RPMI8226 (cell line): ENCODE results near the gene CEACAM8.
"Not testable (repeated sequence)": the region's sequence is repeated elsewhere in the genome, so short reads cannot be mapped to it uniquely, and the experiment has no call there.

Experiments
- DNase-seq: peaks from one replicate; pipeline ENCODE4 v3.0.0-alpha.2; 2015

Gene CEACAM8

DNA sequence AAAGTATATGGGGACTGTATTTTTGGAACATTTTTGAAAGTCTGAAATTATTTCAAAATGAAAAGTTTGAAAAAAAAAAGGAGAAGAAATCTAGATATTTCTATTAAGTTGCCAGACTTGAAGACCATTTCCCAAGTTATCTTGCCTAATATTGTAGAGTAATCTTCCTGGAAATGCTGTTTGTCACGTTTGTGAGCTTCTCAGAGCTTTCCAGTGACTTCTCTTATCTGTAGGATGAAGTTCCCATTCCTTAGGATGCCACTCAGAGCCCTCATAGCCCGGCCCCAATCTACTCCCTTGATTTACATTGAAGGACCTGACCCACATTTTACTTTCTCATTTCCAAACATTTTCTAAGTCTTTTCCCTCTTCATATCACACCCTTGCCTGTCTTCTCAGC lies 23.6 kb downstream of the CEACAM8 start:
- no peak for DNase-seq

DNA sequence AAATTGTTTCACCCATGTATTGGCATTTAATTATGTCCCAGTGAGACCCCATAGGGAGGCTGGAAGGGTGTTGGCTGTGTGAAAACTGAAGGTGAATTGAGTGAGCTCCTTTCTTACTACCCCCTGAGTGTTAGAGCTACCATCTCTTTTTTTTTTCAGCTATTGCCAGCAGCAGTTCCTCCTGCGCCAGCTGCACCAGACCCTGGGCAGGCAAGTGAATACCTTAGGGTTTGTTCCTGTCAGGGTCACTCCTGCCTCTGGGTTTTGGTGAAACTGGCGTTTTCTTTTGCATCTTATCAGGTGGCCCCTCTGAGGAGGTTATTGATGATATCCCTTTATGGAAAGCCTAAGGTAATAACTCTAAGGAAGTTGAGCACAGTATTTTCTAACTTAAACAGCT lies 25.5 kb downstream of the CEACAM8 start:
- DNase-seq: no peak

DNA sequence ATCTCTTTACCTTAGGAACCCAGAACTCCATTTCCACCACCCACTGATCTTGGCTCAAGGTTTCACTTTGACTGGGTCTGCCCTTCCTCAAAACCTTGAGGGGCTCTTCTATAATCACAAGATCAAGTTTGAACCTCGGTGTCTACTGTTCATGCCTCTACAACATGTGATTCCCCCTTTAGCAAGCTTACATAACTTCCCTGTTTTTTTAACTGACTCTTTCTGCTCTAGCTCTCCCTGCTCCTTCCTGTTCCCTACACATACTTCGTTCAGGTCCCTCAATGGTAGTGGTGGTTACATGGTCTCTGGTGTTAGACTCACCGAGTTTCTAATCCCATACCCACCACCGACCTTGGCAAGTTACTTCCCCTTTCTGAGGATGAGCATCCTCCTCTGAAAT lies 26.7 kb downstream of the CEACAM8 start:
- DNase-seq: peak; percentile 8

DNA sequence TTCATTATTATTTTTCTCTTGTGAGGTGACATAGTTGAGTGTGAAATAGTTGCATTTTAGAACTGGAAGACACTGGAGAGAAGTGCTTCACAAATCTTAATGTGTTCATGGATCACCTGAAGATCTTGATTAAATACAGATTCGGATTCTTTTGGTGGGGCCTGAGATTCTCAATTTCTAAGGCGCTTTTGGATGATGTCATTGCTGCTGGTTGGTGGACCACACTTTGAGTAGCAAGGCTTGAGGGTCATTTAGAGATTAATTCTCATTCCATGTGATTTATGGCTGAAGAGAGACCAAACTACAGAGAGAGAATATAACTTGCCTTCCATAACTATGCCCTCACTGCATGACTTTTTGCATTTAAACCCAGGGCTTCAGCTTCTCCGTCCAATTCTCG lies 27.2 kb downstream of the CEACAM8 start:
- no peak for DNase-seq

DNA sequence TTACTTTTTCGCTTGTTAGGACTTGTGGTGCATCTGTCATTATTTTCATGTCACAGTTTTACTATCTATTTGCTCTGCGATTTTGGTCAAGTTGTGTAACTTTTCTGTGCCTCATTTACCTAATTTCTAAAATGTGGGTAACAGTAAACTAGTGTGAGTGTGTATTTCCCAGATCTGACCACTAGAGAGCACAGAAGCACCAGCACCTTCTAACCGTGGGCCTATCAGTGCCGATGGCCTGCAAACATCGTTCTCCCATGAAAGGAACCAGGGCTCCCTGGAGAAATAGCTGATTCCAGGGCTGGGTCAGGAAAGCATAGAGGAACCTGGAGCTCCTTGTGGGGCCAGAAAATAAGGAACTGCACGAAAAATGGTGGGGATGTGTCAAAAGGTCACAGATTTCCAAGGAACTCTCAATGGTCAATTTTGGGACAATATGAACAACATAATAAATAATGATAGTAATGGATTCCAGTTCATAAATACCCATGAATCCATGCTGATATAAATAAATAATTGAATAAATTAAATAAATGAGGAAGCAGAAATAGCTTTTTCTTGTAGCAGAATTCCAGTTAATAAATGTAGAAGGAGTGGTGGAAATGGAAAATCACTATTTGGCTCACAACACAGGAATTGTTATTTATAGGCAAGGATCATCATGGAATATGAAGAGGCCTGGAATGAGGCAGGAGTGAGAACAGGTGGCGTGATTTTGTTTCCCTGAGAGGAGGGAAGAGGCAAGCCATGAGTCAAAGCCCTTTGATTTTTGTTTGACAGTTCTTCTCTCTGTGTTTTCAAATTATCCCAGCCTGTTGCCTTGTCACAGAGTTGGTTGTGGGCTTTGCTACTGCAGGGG lies 31.1 kb downstream of the CEACAM8 start:
- DNase-seq: peak; percentile 24

DNA sequence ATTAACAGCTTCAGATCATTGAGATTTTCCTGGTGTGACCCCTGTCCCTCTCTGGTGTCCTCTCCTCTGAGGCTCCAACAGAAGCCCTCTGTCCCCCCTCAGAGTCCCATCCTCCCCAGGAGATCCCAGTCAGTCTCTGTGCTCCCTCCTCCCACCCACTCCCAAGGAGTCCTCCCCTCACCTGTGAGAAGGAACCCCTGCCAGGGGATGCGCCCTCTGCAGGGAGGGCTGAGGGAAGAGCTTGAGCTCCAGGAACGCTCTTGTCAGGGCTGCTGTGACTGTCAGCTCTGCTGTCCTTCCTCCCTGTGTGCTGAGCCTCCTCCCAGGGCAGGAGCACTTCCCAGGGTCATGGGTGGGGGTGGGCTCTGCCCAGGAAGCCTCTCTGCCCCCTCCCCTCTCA lies 33.2 kb downstream of the CEACAM8 start:
- no peak for DNase-seq

DNA sequence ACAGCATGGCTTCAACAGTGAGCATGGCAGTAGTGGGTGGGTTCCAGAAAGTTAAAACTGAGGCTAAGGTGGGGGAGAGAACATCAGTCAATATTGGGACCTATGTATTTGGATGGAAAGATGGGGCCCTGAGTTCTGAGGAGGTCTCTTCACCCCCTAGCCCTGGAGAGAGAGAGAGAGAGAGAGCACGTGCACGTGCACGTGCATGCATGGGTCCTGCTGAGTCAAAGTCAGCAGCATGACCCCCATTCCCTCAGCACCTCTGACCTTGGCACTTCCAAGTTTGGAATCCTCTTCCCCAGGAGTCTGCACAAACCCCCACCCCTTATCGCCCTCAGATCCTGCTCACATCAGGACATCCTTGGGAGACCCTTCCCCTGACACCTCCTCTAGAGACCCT lies 34.0 kb downstream of the CEACAM8 start:
- no peak for DNase-seq

DNA sequence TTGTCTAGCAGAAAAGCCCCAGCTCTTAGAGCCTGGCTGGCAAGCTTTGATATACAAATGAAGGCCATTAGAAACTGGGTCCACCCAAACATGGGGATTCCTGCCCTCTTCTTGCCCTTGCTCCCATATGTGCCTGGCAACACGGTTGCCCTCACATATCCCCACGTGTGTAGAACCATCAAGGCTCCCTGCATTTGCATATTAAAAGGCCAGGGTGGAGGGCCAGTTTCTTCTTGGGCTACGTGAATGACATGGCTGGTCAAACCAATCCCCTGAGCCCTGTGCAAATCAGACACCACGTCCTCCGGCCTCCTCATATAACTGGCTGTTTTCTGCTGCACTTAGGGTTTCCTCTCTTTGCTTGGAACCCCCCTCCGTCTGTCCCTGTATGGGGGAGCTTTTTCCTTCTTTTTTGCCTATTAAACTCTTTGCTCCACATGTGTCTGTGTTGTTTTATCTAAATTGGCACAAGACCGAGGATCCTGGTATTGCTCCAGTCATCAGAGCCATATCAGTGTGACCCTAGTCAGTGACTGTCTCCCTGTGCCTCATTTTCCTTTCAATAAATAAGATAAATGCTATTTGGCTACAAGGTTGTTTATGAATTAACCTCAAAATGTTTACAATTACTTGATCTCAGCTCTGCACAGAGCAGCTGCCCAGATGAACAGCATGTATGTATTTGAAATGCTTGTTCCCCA lies 36.1 kb downstream of the CEACAM8 start:
- no peak for DNase-seq

DNA sequence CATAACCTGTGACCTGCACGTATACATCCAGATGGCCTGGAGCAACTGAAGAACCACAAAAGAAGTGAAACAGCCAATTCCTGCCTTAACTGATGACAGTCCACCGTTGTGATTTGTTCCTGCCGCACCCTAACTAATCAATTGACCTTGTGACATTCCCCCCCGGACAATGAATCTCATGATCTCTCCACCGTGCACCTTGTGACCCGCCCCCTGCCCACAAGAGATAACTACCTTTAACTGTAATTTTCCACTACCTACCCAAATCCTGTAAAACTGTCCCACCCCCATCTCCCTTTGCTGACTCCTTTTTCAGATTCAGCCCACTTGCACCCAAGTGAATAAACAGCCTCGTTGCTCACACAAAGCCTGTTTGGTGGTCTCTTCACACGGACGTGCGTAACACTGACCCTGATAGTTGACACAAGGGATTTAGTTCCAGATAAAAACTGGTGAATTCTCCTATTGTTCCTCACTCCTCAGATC lies 37.3 kb downstream of the CEACAM8 start:
- not testable (repeated sequence) for DNase-seq

DNA sequence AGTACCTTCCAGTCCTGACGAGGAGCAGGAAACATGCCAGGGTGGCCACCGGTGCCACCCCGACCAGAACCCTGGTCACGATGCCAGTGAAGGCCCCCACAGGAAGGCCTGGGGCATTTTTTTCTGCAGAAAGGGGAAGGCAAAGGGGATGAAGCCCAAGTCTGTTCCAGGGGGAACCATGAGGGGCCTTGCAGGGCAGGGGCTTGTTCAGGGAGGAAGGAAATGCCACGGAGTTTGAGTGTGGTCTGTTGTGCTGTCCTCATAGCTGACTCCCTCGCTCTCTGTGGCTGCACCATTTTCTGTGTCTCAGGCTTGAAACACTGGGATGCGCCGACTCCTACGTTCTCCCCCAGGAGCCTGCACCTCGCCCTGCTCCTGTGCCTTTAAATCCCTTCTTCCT lies 38.9 kb downstream of the CEACAM8 start:
- DNase-seq: no peak

DNA sequence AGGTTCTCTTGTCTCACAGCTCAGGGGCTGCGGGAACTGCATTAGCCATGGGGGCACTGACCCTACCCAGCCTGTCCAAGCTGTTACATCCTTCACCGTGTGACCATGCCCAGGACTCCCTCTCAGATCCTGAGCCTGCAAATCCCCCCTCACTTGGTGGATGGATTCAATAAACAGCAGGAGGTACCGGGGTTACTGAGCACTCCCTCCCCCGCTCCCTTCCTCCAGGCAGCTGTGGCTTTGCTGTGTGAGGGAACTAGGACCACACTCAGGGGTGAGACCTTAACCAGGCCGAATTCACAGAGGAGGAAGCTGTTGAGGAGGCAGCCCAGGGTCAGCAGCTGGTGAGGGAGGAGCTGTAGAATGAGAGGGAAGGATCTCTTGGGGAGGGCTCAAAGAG lies 39.4 kb downstream of the CEACAM8 start:
- DNase-seq: no peak

DNA sequence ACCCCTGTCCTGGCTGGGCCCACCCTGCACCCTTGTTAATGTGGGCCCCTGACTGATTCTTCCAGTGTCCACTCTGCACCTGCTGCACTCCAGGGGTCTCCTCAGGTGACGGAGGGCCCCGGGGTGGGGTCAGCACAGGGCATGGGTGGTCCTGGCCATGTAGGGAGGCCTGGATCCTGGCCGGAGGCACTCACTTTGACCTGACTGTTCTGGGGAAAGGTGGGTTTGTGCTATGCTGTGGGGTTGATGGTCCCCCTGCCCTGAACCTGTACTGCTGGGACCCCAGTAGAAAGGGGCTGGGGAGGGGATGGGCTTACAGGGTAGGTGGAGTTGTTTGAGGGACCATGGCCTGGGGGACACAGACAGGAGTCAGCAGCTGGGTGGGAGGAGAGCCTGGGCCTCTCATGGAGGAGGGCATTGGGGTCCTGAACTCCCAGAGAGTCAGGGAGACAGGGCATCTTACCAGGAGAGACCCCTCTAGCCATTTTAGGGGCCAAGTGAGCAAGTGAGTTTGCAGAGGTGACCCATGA lies 40.6 kb downstream of the CEACAM8 start:
- no peak for DNase-seq

DNA sequence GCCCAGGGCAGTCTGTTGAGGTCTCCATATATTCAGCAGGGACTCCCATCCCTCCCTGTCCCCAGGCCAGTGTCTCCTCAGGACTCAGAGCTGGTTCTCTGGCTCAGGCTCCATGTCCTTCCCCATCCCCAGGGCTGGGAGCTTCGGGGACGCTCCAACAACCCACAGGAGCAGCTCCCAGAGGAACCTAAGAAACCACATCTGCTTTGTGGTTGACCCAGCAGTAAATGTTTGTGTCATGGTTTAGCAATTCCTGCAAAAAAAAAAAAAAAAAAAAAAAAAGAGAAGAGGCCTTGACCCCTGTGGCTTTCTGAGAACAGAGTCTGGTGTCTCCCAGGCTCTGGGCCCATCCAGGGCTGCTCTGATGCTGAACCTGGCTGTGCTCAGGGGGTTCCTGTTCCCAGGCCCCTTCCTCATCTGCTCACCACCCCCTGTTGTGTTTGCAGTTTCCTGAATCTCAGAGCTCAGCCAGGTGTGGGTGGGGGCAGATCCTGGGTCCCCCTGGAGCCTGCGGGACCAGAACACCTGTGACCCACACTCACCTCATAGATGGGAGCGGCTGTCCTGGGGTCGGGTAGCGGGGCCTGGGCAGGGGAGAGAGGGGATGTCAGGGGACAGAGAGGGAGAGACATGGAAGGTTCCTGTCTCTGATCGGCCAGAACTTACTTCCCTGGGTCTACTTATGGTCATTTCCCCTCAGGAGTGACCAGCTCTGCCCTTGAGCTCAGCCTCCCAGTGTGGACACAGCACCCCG lies 41.3 kb downstream of the CEACAM8 start:
- no peak for DNase-seq

DNA sequence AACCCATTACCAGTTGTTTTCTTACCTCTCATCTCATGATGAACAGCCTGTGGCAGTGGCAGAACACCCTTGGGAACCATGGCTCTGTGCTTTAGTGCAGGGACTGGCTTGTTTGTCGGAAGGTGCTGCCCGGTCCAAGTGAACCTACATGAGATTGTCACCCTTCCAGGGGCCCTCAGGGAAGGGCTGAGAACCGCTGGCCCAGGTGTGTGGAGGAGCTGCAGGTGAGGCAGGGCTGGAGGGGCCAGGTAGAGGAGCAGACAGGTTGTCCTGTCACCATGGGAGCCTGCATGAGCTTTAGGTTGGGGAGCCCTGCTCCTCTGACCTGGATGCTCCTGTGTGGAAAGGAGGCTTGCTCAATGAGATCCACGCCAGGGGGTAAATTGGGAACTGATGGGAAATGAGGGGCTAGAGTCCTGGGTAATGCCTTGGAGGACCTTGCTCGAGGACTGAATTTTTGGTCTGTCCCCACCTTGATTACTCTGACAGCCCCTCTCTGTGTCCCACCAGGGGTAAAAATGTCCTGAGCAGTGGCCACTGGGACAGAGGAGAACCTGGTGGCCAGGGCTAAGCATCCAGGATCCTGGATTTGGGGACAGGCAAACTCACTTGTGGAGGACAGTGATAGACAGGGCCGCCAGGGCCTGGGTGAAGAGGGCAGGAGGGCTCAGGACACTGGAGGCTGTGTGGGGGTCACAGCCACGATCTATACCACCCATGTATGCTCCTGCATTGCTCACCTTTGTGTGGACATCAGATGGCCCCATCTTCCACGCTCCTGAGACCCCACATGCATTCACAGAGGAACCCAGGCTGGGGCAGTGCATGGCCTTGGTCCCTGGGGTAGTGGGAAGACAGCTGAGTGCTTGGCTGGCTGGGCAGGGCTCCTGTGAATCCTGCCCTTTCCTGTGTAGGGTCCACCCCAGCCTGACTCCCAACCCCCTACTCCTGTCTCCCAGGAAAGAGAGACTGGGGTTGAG lies 42.3 kb downstream of the CEACAM8 start:
- no peak for DNase-seq

DNA sequence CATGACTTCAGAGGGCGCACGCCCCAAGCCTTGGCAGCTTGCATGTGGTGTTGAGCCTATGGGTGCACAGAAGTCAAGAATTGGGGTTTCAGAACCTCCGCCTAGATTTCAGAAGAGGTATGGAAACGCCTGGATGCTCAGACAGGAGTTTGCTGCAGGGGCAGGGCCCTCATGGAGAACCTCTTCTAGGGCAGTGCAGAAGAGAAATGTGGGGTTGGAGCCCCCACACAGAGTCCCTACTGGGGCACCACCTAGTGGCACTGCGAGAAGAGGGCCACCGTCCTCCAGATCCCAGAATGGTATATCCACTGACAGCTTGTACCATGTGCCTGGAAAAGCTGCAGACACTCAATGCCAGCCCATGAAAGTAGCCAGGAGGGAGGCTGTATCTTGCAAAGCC lies 44.2 kb downstream of the CEACAM8 start:
- DNase-seq: not testable (repeated sequence)

DNA sequence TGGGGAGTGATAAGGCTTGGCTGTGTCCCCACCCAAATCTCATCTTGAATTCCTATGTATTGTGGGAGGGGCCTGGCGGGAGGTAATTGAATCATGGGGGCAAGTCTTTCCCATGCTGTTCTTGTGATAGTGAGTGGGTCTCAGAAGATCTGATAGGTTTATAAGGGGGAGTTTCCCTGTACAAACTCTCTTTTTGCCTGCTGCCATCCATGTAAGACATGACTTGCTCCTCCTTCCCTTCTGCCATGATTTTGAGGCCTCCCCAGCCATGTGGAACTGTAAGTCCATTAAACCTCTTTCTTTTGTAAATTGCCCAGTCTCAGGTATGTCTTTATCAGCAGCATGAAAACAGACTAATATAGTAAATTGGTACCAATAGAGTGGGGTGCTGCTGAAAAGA lies 45.7 kb downstream of the CEACAM8 start:
- DNase-seq: not testable (repeated sequence)

DNA sequence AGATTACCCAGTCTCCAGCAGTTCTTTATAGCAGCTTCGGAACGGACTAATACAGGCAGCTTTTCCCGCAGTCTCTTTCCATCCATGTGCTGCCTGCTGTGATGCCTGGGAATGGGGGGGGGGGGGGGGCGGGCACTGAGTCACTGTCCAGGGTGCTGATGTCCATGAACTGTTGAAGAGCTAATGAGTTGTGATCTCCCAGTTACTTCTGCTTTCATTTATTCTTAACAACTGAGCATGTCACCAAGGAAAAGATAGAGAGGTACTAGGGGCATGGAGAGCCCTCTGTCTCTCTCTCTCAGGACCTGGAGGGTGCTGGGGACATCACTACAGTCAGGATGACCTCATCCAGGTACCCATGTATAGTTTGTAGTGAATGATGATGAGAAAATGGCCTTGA lies 46.2 kb downstream of the CEACAM8 start:
- DNase-seq: no peak

DNA sequence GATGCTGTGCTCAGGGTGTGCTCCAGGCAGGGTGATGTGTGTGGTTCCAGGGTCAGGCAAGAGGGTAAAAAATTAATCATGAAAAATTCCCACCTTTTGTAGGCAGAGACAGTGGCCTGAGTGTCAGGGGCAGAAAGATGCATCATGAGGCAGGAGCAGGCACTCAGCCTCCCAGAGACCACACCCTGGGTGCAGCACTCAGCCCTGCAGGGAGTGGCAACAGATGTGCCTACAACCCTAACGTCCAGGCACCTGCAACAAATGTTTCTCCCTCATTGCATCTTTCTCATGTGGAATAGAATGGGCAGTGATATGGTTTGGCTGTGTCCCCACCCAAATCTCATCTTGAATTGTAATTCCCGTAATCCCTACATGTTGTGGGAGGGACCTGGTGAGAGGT lies 46.8 kb downstream of the CEACAM8 start:
- DNase-seq: no peak

DNA sequence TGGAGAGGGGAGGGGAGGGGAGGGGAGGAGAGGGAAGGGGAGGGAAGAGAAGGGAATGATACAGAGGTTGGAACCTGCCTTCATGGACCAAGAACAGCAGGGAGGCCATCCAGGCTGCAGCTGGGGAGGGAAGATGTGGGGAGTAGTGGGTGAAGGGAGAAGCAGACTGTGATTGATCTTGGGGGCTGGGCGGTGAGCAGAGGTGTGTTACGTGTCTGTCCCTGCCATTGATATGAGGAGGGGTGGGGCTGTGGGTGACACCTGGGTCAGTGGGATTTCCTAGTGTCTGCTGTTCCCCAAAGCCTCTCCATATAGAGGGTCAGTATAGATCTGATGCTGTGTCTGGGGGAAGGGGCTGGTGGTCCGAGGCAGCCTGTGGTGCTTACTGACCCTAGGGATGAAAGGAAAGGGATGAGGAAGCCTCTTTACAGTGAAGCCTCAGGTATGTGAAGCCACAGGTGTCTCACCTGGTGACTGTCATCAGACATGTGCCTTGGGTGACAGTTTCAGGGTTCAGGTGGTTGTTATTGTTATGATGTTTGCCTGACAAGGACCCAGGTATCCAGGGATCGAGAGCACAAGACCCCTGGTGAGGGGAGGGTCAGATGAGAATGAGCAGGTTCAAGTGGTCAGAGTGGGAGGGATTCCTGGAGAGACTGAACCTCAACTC lies 47.8 kb downstream of the CEACAM8 start:
- no peak for DNase-seq

DNA sequence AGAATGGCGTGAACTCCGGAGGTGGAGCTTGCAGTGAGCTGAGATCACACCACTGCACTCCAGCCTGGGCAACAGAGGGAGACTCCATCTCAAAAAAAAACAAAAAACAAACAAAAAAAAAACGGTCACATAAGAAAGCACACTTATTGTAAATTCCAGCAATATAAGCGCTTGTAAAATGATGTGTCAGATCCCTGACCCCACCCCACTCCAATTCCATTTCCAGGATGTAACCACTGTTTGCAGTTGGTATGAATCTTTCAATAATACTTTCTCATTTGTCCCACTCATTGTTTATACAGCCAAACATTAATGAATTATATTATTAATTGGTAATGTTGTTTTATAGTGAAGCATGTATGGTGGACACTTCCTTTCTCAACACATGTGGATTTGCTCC lies 50.6 kb downstream of the CEACAM8 start:
- no peak for DNase-seq

DNA sequence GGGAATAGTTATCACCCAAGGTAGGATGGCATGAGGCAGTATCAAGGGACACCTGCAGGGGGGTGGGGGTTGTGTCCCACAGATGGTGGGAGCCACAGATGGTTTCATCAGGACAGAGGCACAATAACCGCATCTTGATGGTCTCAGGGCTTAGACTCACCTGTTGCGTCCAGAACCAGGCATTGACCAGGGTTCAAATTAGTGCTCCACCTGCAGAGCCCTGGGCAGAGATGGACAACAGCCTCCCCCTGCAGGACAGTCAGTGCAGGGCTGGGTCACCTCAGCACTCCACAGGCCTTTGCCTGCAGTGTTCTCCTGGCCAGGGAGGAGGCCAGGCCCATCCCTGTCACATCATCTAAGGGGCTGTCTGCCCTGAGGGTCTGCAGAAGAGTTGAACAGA lies 51.9 kb downstream of the CEACAM8 start:
- no peak for DNase-seq
